Astrocyte (in vitro differentiated cells and primary cell): ENCODE measurements around the gene NOX4.

Experiments used
- EZH2 ChIP-seq: IDR thresholded peaks from 2 replicates; pipeline ENCODE4 v1.6.1; 2012; ENCODE audit warnings: mild to moderate bottlenecking, low read length, inconsistent platforms; ENCODE audit not compliant: insufficient read depth
- TF ChIP-seq, protein P1 (sequence below): IDR thresholded peaks from 2 replicates; pipeline ENCODE4 v1.5.1; 2011; ENCODE audit warnings: low read depth, mild to moderate bottlenecking, inconsistent platforms, low read length, moderate library complexity; ENCODE audit not compliant: insufficient read depth

DNA sequence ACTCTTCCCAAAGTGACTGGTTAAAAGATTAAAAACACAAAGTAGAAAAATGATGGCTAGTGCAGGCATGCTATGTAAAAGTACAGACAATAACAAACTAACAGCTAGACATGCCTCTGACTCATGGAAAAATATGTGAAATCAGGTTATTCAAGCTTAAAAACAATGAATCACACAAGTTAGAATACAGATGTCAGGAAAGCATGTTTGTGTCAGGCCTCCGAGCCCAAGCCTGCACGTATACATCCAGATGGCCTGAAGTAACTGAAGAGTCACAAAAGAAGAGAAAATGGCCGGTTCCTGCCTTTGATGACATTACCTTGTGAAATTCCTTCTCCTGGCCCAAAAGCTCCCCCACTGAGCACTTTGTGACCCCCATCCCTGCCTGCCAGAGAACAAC is 110.1 kb downstream of the NOX4 start:
- TF ChIP-seq, protein P1, sequence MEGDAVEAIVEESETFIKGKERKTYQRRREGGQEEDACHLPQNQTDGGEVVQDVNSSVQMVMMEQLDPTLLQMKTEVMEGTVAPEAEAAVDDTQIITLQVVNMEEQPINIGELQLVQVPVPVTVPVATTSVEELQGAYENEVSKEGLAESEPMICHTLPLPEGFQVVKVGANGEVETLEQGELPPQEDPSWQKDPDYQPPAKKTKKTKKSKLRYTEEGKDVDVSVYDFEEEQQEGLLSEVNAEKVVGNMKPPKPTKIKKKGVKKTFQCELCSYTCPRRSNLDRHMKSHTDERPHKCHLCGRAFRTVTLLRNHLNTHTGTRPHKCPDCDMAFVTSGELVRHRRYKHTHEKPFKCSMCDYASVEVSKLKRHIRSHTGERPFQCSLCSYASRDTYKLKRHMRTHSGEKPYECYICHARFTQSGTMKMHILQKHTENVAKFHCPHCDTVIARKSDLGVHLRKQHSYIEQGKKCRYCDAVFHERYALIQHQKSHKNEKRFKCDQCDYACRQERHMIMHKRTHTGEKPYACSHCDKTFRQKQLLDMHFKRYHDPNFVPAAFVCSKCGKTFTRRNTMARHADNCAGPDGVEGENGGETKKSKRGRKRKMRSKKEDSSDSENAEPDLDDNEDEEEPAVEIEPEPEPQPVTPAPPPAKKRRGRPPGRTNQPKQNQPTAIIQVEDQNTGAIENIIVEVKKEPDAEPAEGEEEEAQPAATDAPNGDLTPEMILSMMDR: no peak
- TF ChIP-seq EZH2: no peak
